ENCODE data around the gene TICAM1.

Gene TICAM1

DNA sequence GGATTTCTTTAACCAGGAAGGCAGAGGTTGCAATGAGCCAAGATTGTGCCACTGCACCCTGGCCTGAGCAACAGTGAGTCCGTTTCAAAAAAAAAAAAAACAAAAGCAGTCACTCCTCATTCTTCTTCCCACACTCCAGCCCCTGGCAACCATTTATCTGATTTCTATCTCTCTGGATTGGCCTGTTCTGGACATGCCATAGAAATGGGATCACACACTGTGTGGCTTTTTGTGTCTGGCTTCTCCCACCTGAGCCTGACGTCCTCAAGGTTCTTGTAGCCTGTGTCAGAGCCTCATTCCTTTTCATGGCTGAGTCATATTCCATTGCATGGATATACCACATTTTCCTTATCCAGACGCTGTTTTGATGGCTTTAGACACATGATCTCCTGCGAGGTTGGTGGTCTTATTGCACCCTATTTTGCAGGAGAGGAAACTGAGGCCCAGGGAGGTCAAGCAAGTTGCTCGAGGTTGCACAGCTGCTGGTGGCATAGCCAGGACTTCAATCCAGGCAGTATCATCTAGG lies 55.8 kb downstream of the TICAM1 start:
- Histone ChIP-seq H3K27me3 (ENCODE audit: control insufficient read depth, insufficient read depth, low read length) (peaks cover 11% of the 10 kb centered on the region), H3K9ac (ENCODE audit: low read depth, low read length) (no peak overlapping the region), H3K4me3 (ENCODE audit: low read depth, low read length) (no peak overlapping the region)

DNA sequence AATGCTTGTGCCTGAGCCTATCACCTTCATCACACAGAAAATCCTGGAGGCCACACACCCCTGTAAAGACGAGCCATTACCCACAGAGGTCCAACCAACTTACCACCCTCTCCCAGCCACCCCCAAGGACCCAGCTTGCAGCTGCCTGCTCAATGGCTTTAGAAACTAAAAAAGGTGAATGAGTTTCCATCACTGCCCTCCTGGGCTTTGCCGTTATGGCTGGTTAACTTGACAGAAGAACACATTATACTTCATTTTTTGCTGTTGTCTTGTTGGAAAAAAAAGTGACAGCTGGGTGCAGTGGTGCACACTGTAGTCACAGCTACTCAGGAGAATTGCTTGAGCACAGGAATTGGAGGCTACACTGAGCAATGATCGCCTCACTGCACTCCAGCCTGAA lies 57.4 kb downstream of the TICAM1 start:
- Histone ChIP-seq H3K27me3 (ENCODE audit: control insufficient read depth, insufficient read depth, low read length) (peaks cover 11% of the 10 kb centered on the region), H3K9me3 (ENCODE audit: control insufficient read depth, insufficient read depth, low read length) (no peaks in the 10 kb centered on the region), H3K4me1 (ENCODE audit: control insufficient read depth, insufficient read depth, low read length) (no peaks in the 10 kb centered on the region), H3K4me3 (ENCODE audit: low read depth, low read length) (no peak overlapping the region), H3K36me3 (ENCODE audit: control insufficient read depth, insufficient read depth, low read length) (no peaks in the 10 kb centered on the region), H3K9ac (ENCODE audit: low read depth, low read length) (no peak overlapping the region)

More for the DNA sequence above, 55.8 kb downstream of the TICAM1 start:
- no peaks in the 10 kb centered on the region for H3K4me1 ChIP-seq (ENCODE audit: control insufficient read depth, insufficient read depth, low read length)
- no peaks in the 10 kb centered on the region for H3K36me3 ChIP-seq (ENCODE audit: control insufficient read depth, insufficient read depth, low read length)
- no peaks in the 10 kb centered on the region for H3K9me3 ChIP-seq (ENCODE audit: control insufficient read depth, insufficient read depth, low read length)

DNA sequence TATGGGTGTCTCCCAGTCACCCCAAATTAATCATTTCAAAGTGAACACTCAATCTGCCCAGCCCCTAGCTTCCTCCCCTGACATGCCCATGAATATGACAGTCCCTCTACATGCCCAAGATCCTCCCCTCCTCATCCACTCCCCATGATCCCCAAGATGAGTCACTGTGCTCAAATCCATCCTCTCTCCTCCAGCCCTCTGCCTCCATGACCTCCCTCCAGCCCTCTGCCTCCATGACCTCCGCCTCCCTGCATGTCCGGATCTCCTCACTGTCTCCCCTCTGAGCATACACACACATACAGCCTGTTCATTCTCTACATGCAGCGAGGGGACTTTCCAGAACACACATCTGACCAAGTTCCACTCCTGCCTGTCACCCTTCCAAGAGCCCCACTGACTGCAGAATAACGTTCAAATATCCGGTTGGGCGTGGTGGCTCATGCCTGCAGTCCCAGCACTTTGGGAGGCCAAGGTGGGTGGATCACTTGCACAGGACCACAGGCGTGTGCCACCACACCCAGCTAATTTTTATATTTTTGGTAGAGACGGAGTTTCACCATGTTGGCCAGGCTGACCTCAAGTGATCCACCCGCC lies 58.4 kb downstream of the TICAM1 start:
- Histone ChIP-seq H3K9ac (ENCODE audit: low read depth, low read length) (no peak overlapping the region), H3K4me3 (ENCODE audit: low read depth, low read length) (no peak overlapping the region), H3K4me1 (ENCODE audit: control insufficient read depth, insufficient read depth, low read length) (no peaks in the 10 kb centered on the region), H3K36me3 (ENCODE audit: control insufficient read depth, insufficient read depth, low read length) (no peaks in the 10 kb centered on the region), H3K27me3 (ENCODE audit: control insufficient read depth, insufficient read depth, low read length) (peaks cover 11% of the 10 kb centered on the region), H3K9me3 (ENCODE audit: control insufficient read depth, insufficient read depth, low read length) (no peaks in the 10 kb centered on the region)

DNA sequence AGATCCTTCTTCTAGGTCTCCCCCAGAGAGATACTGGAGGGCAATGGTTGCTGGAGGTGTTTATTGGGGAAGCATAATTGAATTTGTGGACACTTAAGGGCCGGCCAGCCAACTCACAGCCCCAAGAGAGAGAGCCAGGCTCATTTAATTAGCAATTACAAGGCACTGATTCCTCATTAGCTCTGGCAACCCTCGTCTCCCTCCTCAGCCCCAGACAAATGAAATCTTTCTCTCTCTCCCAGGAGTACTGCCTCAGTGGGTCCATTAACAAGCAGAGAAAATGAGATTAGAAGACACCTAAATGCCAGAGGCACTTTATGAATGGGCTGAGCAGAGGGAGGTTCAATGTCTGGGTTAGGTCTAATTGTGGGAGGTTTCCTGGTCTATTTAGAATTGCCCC lies 58.9 kb downstream of the TICAM1 start:
- peaks cover 11% of the 10 kb centered on the region for H3K27me3 ChIP-seq (ENCODE audit: control insufficient read depth, insufficient read depth, low read length)
- H3K9me3 ChIP-seq (ENCODE audit: control insufficient read depth, insufficient read depth, low read length): no peaks in the 10 kb centered on the region
- no peaks in the 10 kb centered on the region for H3K4me1 ChIP-seq (ENCODE audit: control insufficient read depth, insufficient read depth, low read length)
- H3K36me3 ChIP-seq (ENCODE audit: control insufficient read depth, insufficient read depth, low read length): no peaks in the 10 kb centered on the region
- no peak overlapping the region for H3K4me3 ChIP-seq (ENCODE audit: low read depth, low read length)
- no peak overlapping the region for H3K9ac ChIP-seq (ENCODE audit: low read depth, low read length)

DNA sequence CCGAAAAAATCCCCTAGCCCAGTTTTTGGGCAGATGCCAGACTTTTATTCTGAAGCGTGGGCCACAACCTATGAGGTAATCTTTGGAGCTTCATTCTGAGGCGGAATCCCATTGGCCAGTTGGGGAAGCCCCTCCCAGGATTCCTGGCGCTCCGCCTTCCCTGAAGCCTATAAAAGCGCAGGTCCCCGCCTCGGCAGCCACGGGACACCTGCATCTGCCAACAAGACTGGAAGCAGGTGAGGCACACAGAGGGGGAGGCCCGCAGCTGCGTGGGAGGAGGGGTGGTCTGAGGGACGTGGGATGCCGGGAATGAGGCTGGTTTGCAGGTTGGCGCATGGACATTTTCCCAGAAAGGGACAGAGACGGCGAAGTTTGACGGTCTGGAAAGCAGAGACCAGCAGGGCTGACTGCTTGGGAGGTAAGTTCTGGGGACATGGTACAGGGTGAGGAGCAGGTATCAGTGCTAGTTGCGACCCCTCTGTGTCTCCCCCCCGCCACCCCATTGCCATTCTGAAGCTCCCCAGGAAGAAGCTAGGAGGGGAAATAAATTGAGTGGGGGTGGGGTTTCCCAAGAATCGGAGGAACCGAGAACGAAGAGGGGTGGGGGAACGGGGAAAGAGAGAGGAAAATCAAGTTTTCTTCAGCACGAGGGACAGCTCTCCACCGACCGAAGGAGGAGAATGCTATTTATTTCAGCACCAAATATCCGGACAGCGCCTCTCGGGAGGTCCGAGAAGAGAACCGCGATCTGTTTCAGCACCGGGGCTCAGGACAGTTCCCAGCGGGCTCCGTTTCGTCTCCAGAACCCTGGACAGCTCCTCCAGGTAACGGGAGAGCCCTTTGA lies 62.4 kb downstream of the TICAM1 start:
- no peaks in the 10 kb centered on the region for H3K36me3 ChIP-seq (ENCODE audit: control insufficient read depth, insufficient read depth, low read length)
- no peak overlapping the region for H3K9ac ChIP-seq (ENCODE audit: low read depth, low read length)
- H3K27me3 ChIP-seq (ENCODE audit: control insufficient read depth, insufficient read depth, low read length): peaks cover 9% of the 10 kb centered on the region
- no peaks in the 10 kb centered on the region for H3K9me3 ChIP-seq (ENCODE audit: control insufficient read depth, insufficient read depth, low read length)
- H3K4me3 ChIP-seq (ENCODE audit: low read depth, low read length): peak overlapping the region; percentile 47
- H3K4me1 ChIP-seq (ENCODE audit: control insufficient read depth, insufficient read depth, low read length): no peaks in the 10 kb centered on the region

Data from iPS-15b (cell line).